Endothelial cell of umbilical vein (primary cell): ENCODE data around the gene KLB. TPM values are rescaled to one million over a fixed set of nuclear protein-coding genes. Genes with fewer than 3 reads are reported as not detected.

Experiments used
- BruUV-seq: library from RNA; stranded (reverse); fragments of 400-500 nt; replicated peaks from 2 replicates; lab custom pipeline; 2021; lab: Mats Ljungman, UMichigan
- CTCF ChIA-PET: fragments of 300-600, 350-600 bp; sonication (Branson Sonifier 250); formaldehyde crosslinking; loops from one replicate; lab custom pipeline; 2021; ENCODE audit warnings: antibody characterized with exemption, inconsistent platforms; lab: Charles Lee
- POLR2A ChIA-PET: fragments of 300-600, 350-600 bp; sonication (Branson Sonifier 250); formaldehyde crosslinking; loops from one replicate; lab custom pipeline; 2021; ENCODE audit warnings: antibody characterized with exemption, inconsistent platforms; lab: Charles Lee
- DNase-seq: peaks from one replicate; pipeline ENCODE4 v3.0.0-alpha.2; 2011; ENCODE audit warnings: low read depth, low spot score
- FAIRE-seq: peaks from 2 replicates; lab custom pipeline; 2011; peaks lifted over from hg19 to GRCh38; lab: Jason Lieb, UNC
- H2AFZ ChIP-seq: 2 replicates; pipeline ENCODE4 v1.6.0; 2012; ENCODE audit warnings: low read depth, low read length, control low read depth, inconsistent platforms
- H3K27ac ChIP-seq: 2 replicates; pipeline ENCODE4 v1.5.1; 2011; ENCODE audit warnings: low read depth, mild to moderate bottlenecking, control low read depth, low read length, moderate library complexity; ENCODE audit not compliant: insufficient read depth
- H3K27me3 ChIP-seq, 2 experiments: 2 replicates each; pipeline versions ENCODE4 v1.6.0 to v1.6.1; 2011; ENCODE audit warnings: low read length in 2 of 2, mixed read lengths in 1 of 2; ENCODE audit not compliant: control insufficient read depth in 2 of 2, insufficient read depth in 2 of 2
- H3K36me3 ChIP-seq, 2 experiments: 2 replicates in 1 of 2; 3 replicates in 1 of 2; pipeline ENCODE4 v1.5.1; 2011; ENCODE audit warnings: low read length in 2 of 2, mild to moderate bottlenecking in 1 of 2, moderate library complexity in 1 of 2; ENCODE audit not compliant: control insufficient read depth in 2 of 2, insufficient read depth in 2 of 2; ENCODE audit errors: extremely low read depth in 1 of 2
- H3K4me1 ChIP-seq: 3 replicates; pipeline ENCODE4 v1.5.1; 2011; ENCODE audit warnings: mild to moderate bottlenecking, low read length; ENCODE audit not compliant: control insufficient read depth, insufficient read depth; ENCODE audit errors: extremely low read depth
- H3K4me2 ChIP-seq: 2 replicates; pipeline ENCODE4 v1.6.1; 2011; ENCODE audit warnings: low read length, control low read depth, mixed read lengths; ENCODE audit not compliant: insufficient read depth
- H3K4me3 ChIP-seq, 3 experiments: fragments of 200-600 bp in 1 of 3; sonication (generic), shearing (Covaris generic) in 1 of 3; replicated peaks in 1 of 3; 2 replicates each; pipeline ENCODE4 v1.5.1; 2011 to 2016; ENCODE audit warnings: control low read depth in 3 of 3, low read length in 3 of 3, mild to moderate bottlenecking in 2 of 3, inconsistent platforms in 1 of 3, low read depth in 1 of 3, moderate library complexity in 1 of 3; ENCODE audit not compliant: insufficient read depth in 1 of 3
- H3K79me2 ChIP-seq: 2 replicates; pipeline ENCODE4 v1.6.0; 2012; ENCODE audit warnings: low read length, inconsistent platforms; ENCODE audit not compliant: control insufficient read depth, insufficient read depth
- H3K9ac ChIP-seq: replicated peaks from 2 replicates; pipeline ENCODE3; 2011; ENCODE audit warnings: low read length, control low read depth; ENCODE audit not compliant: insufficient read depth; ENCODE audit errors: extremely low read depth
- H3K9me1 ChIP-seq: replicated peaks from 3 replicates; pipeline ENCODE4 v1.6.0; 2011; ENCODE audit warnings: mild to moderate bottlenecking, low read length; ENCODE audit not compliant: control insufficient read depth, insufficient read depth; ENCODE audit errors: extremely low read depth
- H3K9me3 ChIP-seq: replicated peaks from 2 replicates; pipeline ENCODE4 v1.5.1; 2012; ENCODE audit warnings: low read length, inconsistent platforms; ENCODE audit not compliant: control insufficient read depth, insufficient read depth
- H4K20me1 ChIP-seq: replicated peaks from 2 replicates; pipeline ENCODE3; 2011; ENCODE audit warnings: mild to moderate bottlenecking, low read length; ENCODE audit not compliant: control insufficient read depth, insufficient read depth; ENCODE audit errors: extremely low read depth
- CTCF ChIP-seq, 2 donors: IDR thresholded peaks; 1 replicate in 1 of 2; 2 replicates in 1 of 2; pipeline ENCODE4 v1.5.1; 2011; ENCODE audit warnings: low read length in 2 of 2, mild to moderate bottlenecking in 2 of 2, moderate library complexity in 2 of 2, control low read depth in 1 of 2, inconsistent platforms in 1 of 2, low read depth in 1 of 2; ENCODE audit not compliant: insufficient read depth in 1 of 2; ENCODE audit errors: extremely low read depth in 1 of 2
- GATA2 ChIP-seq: IDR thresholded peaks from 2 replicates; pipeline ENCODE4 v1.7.0; 2011; ENCODE audit warnings: low read depth, mild to moderate bottlenecking, moderate library complexity, mixed read lengths, low read length; ENCODE audit not compliant: insufficient read length, insufficient read depth
- JUN ChIP-seq: IDR thresholded peaks from 2 replicates; pipeline ENCODE4 v1.6.1; 2011; ENCODE audit warnings: borderline replicate concordance, low read depth; ENCODE audit not compliant: insufficient read length, insufficient read depth
- MAX ChIP-seq: IDR thresholded peaks from 2 replicates; pipeline ENCODE4 v1.6.1; 2011; ENCODE audit not compliant: insufficient read depth, insufficient read length
- MYC ChIP-seq: IDR thresholded peaks from one replicate; pipeline ENCODE4 v1.6.1; 2011; ENCODE audit warnings: mild to moderate bottlenecking, low read depth, low read length
- POLR2A ChIP-seq: IDR thresholded peaks from 2 replicates; pipeline ENCODE4 v1.6.1; 2012; ENCODE audit warnings: low read depth, mild to moderate bottlenecking, control low read depth, low read length
- POLR2AphosphoS5 ChIP-seq: IDR thresholded peaks from 2 replicates; pipeline ENCODE4 v1.6.1; 2012; ENCODE audit warnings: low read depth, mild to moderate bottlenecking, control low read depth, low read length, moderate library complexity; ENCODE audit not compliant: insufficient read depth
- dilution Hi-C: fragments of 300-500 bp; cut with MboI; formaldehyde crosslinking; loops from one replicate; pipeline ENCODE4 v1.15.0; 2019; ENCODE audit warnings: low sequenced_read_pairs; ENCODE audit not compliant: extremely low pct_ligation_motif_present
- intact Hi-C: fragments of 100-400 bp; cut with micrococcal nuclease; formaldehyde crosslinking; loops from one replicate; pipeline ENCODE4 v1.10.0; 2022
- polyA plus RNA-seq, 4 experiments: library from polyadenylated mRNA; depleted of rRNA in 3 of 4; stranded (reverse) in 3 of 4; unstranded in 1 of 4; fragments of >200 nt; gene quantifications; 2 replicates each; pipeline versions ENCODE4 v1.2.1 to v1.2.3, GENCODE V29; 2011 to 2012; ENCODE audit warnings: missing spikeins in 1 of 4
- total RNA-seq: library from RNA; stranded (reverse); gene quantifications from 2 replicates; pipeline ENCODE4 v1.2.3, GENCODE V29; 2021

The KLB gene
- total and polyA plus RNA-seq, 2 donors (not counting 3 experiments of a cell fraction or from before 2014, with no cell fraction given), result 0.01 TPM; not detected in 1

GRCh38 chr4:39452153-39452859 is 45.6 kb downstream of the KLB start:
- H3K9me1 ChIP-seq, result no peaks in the 10 kb centered on the region
- H3K27ac ChIP-seq, result no peak overlapping the region
- no peak overlapping the region for H3K4me2 ChIP-seq
- H3K4me3 ChIP-seq, result no peak overlapping the region
- H3K27me3 ChIP-seq, result no peaks in the 10 kb centered on the region
- intact Hi-C loops (no loop called here), dilution Hi-C loops (no loop called here)
- peaks cover 10% of the 10 kb centered on the region for H4K20me1 ChIP-seq
- H3K9me3 ChIP-seq, result no peaks in the 10 kb centered on the region
- ChIA-PET CTCF (interaction anchor here (0.5 to 0.6 kb wide), 2 partner anchors 19 to 579 kb away, joined by 3 read pairs; no protein-coding TSS in a partner anchor), POLR2A (interaction anchor here (0.6 kb wide), 1 partner anchor 444 kb away, joined by 3 read pairs; no protein-coding TSS in a partner anchor)
- peaks cover 21% of the 10 kb centered on the region for H3K4me1 ChIP-seq
- peaks cover 16 to 41% of the 10 kb centered on the region in 2 experiments for H3K36me3 ChIP-seq
- no peak for FAIRE-seq
- DNase-seq, result no peak
- no peak overlapping the region for H3K9ac ChIP-seq
- no peak for TF ChIP-seq POLR2A
- TF ChIP-seq JUN, result no peak
- no peak for TF ChIP-seq MYC
- TF ChIP-seq MAX, result no peak
- TF ChIP-seq POLR2AphosphoS5, result no peak
- TF ChIP-seq CTCF (IDR thresholded peaks at IDR 0.05; ENCODE audit: extremely low read depth in 1 of 2, insufficient read depth in 1 of 2, low read depth in 1 of 2, low read length in 2 of 2), result no peak
- no peak for TF ChIP-seq GATA2
- peaks cover 26% of the 10 kb centered on the region for H3K79me2 ChIP-seq
- no TSS peak for BruUV-seq
- H2AFZ ChIP-seq, result no peak overlapping the region
